Small intestine (tissue), 7 donors: ENCODE results near the gene CCDC88A. TPM values are rescaled to one million over a fixed set of nuclear protein-coding genes. Genes with fewer than 3 reads are reported as not detected.
A peak's percentile ranks its signal among the peaks of the same experiment; 100 is the strongest.
"Not testable (repeated sequence)": the region's sequence is repeated elsewhere in the genome, so short reads cannot be mapped to it uniquely, and the experiment has no call there.

Source experiments
- DNase-seq, 2 donors: peaks; one replicate each; pipeline versions ENCODE4 v3.0.0 to v3.0.0-alpha.2; 2013
- FAIRE-seq: peaks from 2 replicates; lab custom pipeline; 2012; peaks lifted over from hg19 to GRCh38; lab: Jason Lieb, UNC
- H3K27ac ChIP-seq, 3 donors: one replicate each; pipeline ENCODE4 v1.5.1; 2013; ENCODE audit warnings: low read length in 2 of 3, mild to moderate bottlenecking in 2 of 3, control low read depth in 1 of 3, inconsistent platforms in 1 of 3, low read depth in 1 of 3, moderate library complexity in 1 of 3
- H3K27me3 ChIP-seq, 3 donors: one replicate each; pipeline ENCODE4 v1.6.1; 2013; ENCODE audit warnings: low read length in 3 of 3, inconsistent platforms in 1 of 3; ENCODE audit not compliant: control insufficient read depth in 3 of 3, insufficient read depth in 3 of 3
- H3K36me3 ChIP-seq, 3 donors: one replicate each; pipeline ENCODE4 v1.6.1; 2013; ENCODE audit warnings: low read length in 3 of 3, inconsistent platforms in 1 of 3, low read depth in 1 of 3, mild to moderate bottlenecking in 1 of 3, moderate library complexity in 1 of 3; ENCODE audit not compliant: control insufficient read depth in 3 of 3, insufficient read depth in 2 of 3
- H3K4me1 ChIP-seq, 3 donors: one replicate each; pipeline ENCODE4 v1.6.1; 2013; ENCODE audit warnings: low read length in 2 of 3, inconsistent platforms in 1 of 3, low read depth in 1 of 3, mild to moderate bottlenecking in 1 of 3, moderate library complexity in 1 of 3; ENCODE audit not compliant: control insufficient read depth in 3 of 3, insufficient read depth in 2 of 3
- H3K4me3 ChIP-seq, 3 donors: one replicate each; pipeline ENCODE4 v1.5.1; 2013; ENCODE audit warnings: low read length in 3 of 3, control low read depth in 1 of 3, inconsistent platforms in 1 of 3, low read depth in 1 of 3, mild to moderate bottlenecking in 1 of 3, moderate library complexity in 1 of 3
- H3K9me3 ChIP-seq, 2 donors: one replicate each; pipeline ENCODE4 v1.6.1; 2013; ENCODE audit warnings: low read depth in 1 of 2, low read length in 1 of 2; ENCODE audit not compliant: control insufficient read depth in 2 of 2, insufficient read depth in 1 of 2
- WGBS, 3 donors: extraction: QIAGEN DNeasy Blood & Tissue Kit; methylation state at CpG; one replicate each; pipeline ENCODE4 v1.1.7; 2013; 5-methylcytosine and 5-hydroxymethylcytosine counted together
- polyA plus RNA-seq, 4 donors: library from polyadenylated mRNA; stranded (reverse) in 3 of 4; unstranded in 1 of 4; fragments of 200-250 nt in 3 of 4; fragments of 120-200 nt in 1 of 4; gene quantifications; one replicate each; pipeline versions ENCODE4 v1.2.1 to v1.2.3, GENCODE V29; 2013
- donor health status: healthy with polysubstance abuse.
- donor health status: control.
- donor health status: control.
- donor health status: Bipolar disorder and iron deficiency.
- donor health status: healthy.

CCDC88A gene
- polyA plus RNA-seq, 4 donors: 0.67 to 12.9 (median 4.0) TPM

DNA sequence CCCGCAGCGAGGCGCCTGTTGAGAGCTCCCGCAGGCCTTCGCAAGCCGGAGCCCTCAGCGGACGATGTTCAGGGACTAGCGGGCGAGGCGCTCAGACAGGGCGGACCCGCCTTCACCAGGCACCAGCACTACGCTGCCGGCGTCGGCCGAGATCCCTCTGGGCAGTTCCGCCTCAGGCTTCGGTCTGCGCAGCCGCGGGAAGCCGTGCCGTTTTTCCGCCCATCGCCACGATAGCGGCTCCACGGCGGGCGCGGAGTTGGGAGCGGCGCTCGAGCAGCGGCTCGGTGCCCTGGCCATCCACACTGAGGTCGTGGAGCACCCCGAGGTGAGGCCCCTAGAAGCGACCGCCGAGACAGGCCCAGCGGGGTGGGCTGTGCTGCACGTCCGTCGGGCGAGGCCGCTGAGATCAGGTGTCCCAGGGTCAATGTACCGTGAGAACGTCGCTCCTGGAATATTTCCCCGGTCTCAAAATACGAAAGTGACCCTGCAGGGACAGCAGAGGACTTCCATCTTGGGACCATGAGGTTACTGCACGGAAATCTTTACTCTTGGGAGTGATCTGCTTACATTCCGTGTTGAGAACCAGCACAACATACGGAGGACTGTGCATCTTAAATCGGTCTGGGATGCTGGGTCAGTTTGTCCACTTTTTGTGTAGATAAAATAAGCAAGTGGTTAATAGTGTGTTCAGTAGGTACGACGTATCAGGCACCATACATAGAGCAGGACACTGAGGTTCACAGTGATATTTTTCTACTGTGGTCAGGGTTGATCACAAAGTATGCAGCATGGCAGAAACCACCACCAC is 137.3 kb downstream of the CCDC88A start:
- peak; percentile 89 to 94 for DNase-seq
- WGBS, 3 donors: 0 to 2% (median 1%) methylated on average over 54 to 60 of the region's 60 CpGs
- Histone ChIP-seq H3K27me3 (no peaks in the 10 kb centered on the region), H3K4me1 (no peaks in the 10 kb centered on the region), H3K36me3 (peaks cover 0 to 5% (median 0%) of the 10 kb centered on the region in 3 donors), H3K27ac (peak overlapping the region; percentile 82 to 94 (median 91)), H3K4me3 (peak overlapping the region; percentile 65 to 85 (median 65)), H3K9me3 (no peaks in the 10 kb centered on the region)
- no peak for FAIRE-seq

DNA sequence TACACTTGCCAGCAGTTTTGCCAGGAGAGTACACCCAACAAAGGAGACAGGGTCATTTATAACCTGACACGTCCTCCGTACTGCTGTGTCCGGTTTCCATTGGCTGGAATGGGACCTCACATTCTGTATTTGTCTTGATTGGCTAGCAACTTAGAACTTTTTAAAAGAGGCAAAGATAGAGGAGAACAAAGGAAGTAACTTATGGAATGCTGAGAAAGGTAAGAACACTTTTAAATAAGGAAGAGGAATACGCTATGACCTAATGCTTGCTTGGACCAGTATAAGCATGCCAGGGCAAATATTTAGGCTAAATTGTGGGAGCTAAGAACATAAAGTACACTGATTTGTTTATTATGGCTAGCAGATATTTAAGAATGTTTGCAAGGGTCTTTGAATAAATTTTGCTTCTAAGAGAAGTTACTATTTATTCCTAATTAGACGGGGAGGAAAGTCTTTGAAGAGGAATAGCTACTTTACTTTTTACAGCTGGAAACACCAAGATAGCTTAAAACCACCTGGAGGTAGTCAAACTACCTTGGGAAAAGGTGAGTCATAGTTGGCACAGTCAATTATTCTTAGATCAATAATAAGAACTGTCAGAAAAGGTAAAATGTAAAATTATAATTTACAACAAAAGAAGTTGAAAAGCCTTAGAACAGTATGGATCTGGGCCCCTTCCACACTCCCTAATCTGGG is 138.7 kb downstream of the CCDC88A start:
- not testable (repeated sequence) for H3K27ac ChIP-seq, H3K36me3 ChIP-seq, H3K4me3 ChIP-seq, FAIRE-seq, H3K4me1 ChIP-seq, DNase-seq, H3K9me3 ChIP-seq, H3K27me3 ChIP-seq
- WGBS, 3 donors: 81 to 82% (median 82%) methylated on average over 5 of the region's 5 CpGs

DNA sequence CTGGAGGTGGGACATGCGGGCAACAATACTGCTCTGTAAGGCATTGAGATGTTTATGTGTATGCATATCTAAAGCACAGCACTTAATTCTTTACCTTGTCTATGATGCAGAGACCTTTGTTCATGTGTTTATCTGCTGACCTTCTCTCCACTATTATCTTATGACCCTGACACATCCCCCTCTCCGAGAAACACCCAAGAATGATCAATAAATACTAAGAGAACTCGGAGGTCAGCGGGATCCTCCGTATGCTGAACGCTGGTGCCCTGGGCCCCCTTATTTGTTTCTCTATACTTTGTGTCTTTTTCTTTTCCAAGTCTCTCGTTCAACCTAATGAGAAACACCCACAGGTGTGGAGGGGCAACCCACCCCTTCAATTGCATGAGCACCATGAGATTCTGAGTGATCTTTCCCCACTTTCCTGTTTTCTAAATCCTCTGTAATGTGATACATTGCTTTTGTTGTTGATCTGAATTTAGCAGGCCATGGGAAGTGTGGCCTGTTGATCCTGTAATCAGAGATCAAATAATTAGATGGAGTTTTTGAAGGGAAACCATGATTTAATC is 139.7 kb downstream of the CCDC88A start:
- H3K36me3 ChIP-seq, H3K27me3 ChIP-seq, H3K4me1 ChIP-seq, H3K27ac ChIP-seq, H3K4me3 ChIP-seq, H3K9me3 ChIP-seq, FAIRE-seq: not testable (repeated sequence)
- peak in 1 of 2 donors; percentile 10 for DNase-seq
- WGBS, 3 donors: 69 to 81% (median 76%) methylated on average over 6 to 7 of the region's 7 CpGs

DNA sequence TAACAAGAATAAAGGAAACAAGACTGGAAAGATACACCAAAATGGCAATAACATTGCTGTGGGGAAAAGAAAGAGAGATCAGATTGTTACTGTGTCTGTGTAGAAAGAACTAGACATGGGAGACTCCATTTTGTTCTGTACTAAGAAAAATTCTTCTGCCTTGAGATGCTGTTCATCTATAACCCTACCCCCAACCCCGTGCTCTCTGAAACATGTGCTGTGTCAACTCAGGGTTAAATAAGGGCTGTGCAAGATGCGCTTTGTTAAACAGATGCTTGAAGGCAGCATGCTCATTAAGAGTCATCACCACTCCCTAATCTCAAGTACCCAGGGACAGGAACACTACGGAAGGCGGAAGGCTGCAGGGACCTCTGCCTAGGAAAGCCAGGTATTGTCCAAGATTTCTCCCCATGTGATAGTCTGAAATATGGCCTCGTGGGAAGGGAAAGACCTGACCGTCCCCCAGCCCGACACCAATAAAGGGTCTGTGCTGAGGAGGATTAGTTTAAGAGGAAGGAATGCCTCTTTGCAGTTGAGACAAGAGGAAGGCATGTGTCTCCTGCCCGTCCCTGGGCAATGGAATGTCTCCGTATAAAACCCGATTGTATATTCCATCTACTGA is 140.3 kb downstream of the CCDC88A start:
- H3K4me1 ChIP-seq, FAIRE-seq, DNase-seq, H3K9me3 ChIP-seq, H3K36me3 ChIP-seq, H3K4me3 ChIP-seq, H3K27me3 ChIP-seq, H3K27ac ChIP-seq: not testable (repeated sequence)
- 62 to 88% (median 84%) methylated on average over 10 of the region's 10 CpGs for WGBS, 3 donors

DNA sequence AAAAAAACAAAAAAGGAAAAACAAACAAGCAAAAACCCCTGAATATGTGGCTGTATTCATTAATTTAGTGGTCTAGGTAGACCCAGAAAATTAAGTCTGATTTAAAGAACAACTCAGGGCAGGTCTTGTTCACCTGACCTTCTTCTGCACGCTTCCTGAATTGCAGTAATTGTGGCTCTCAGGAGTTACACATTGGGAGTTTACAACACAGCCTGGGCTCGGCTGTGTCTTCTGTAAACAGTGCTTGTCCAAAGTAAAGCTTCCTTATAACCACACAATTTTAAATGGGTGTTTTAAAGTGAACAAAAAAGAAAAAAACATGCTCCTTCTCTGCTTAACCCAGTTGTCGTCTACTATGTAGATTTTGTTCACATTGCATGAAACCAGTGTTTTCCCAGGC is 142.3 kb downstream of the CCDC88A start:
- no peak overlapping the region for H3K27ac ChIP-seq
- no peak overlapping the region for H3K4me3 ChIP-seq
- H3K4me1 ChIP-seq: no peaks in the 10 kb centered on the region
- DNase-seq: peak in 1 of 2 donors; percentile 26
- 55 to 58% (median 58%) methylated on average over 3 of the region's 3 CpGs for WGBS, 3 donors
- H3K27me3 ChIP-seq: no peaks in the 10 kb centered on the region
- no peaks in the 10 kb centered on the region for H3K36me3 ChIP-seq
- FAIRE-seq: no peak
- no peaks in the 10 kb centered on the region for H3K9me3 ChIP-seq

DNA sequence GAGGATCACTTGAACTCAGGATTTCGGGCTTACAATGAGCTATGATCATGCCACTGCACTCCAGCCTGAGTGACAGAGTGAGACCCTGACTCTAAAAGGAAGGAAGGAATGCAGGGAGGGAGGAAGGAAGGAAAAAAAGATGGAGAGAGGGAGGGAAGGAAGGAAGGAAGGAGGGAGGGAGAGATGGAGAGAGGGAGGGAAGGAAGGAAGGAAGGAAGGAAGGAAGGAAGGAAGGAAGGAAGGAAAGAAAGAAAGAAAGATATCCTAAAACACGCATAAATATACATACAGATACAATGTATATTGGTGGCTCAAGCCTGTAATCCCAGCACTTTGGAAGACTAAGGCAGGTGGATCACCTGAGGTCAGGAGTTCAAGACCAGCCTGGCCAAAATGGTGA is 145.3 kb downstream of the CCDC88A start:
- H3K9me3 ChIP-seq, FAIRE-seq, H3K27me3 ChIP-seq, H3K4me3 ChIP-seq, H3K27ac ChIP-seq, H3K4me1 ChIP-seq, H3K36me3 ChIP-seq, DNase-seq: not testable (repeated sequence)
- WGBS, 3 donors: 86 to 94% (median 91%) methylated on average over 2 of the region's 2 CpGs

DNA sequence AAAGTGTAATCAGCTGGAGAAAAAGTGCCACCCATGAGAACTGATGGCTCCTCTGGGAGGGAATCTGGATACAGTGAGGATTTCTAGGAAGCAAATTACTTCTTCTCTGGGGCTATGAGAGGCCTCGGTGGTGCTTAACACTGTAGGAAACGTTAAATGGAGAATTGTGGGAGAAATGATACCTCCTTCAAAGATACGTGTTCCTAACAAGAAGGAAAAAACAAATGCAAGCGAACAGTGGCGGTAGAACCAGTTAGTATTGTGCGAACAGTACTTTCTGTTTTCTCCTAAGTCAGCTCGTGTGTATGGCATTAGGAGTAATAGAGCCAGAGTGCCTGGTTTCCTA is 150.0 kb downstream of the CCDC88A start:
- DNase-seq: peak; percentile 37 to 48

More for the DNA sequence above, 150.0 kb downstream of the CCDC88A start:
- H3K36me3 ChIP-seq: peaks cover 0 to 20% (median 0%) of the 10 kb centered on the region in 3 donors
- H3K4me1 ChIP-seq: peaks cover 0 to 4% (median 4%) of the 10 kb centered on the region in 3 donors
- H3K27me3 ChIP-seq: no peaks in the 10 kb centered on the region
- H3K9me3 ChIP-seq: no peaks in the 10 kb centered on the region
- FAIRE-seq: no peak
- H3K4me3 ChIP-seq: peak overlapping the region in 2 of 3 donors; percentile 72 to 73
- 15 to 33% (median 27%) methylated on average over 7 of the region's 7 CpGs for WGBS, 3 donors
- H3K27ac ChIP-seq: peak overlapping the region; percentile 6 to 77 (median 61)
